H1 (cell line): ENCODE results near the gene SEMA3A. TPM values are rescaled to one million over a fixed set of nuclear protein-coding genes. Genes with fewer than 3 reads are reported as not detected.
A peak's percentile ranks its signal among the peaks of the same experiment; 100 is the strongest.

Source experiments
- CTCF ChIA-PET: fragments of 300-600 bp; sonication (Branson Sonifier 250); formaldehyde crosslinking; loops from one replicate; lab custom pipeline; 2021; ENCODE audit not compliant: partially characterized antibody; lab: Charles Lee
- POLR2A ChIA-PET: fragments of 300-600 bp; sonication (Branson Sonifier 250); formaldehyde crosslinking; loops from one replicate; lab custom pipeline; 2021; ENCODE audit warnings: inconsistent platforms; ENCODE audit not compliant: partially characterized antibody; lab: Charles Lee
- DNase-seq, 2 experiments: peaks; one replicate each; pipeline versions ENCODE4 v3.0.0 to v3.0.0-alpha.2; 2010 to 2022; ENCODE audit warnings: low spot score in 2 of 2, low read depth in 1 of 2, mixed read lengths in 1 of 2
- FAIRE-seq: peaks from 2 replicates; lab custom pipeline; 2011; peaks lifted over from hg19 to GRCh38; lab: Jason Lieb, UNC
- H2AFZ ChIP-seq: 2 replicates; pipeline ENCODE4 v1.8.1; 2012; ENCODE audit warnings: low read length, inconsistent platforms
- H2AK5ac ChIP-seq: 2 replicates; pipeline ENCODE4 v1.6.1; 2013; ENCODE audit warnings: low read depth, low read length
- H2BK120ac ChIP-seq: replicated peaks from 2 replicates; pipeline ENCODE3; 2013; ENCODE audit warnings: low read depth, low read length, inconsistent platforms
- H2BK12ac ChIP-seq: 2 replicates; pipeline ENCODE4 v1.6.1; 2013; ENCODE audit warnings: low read depth, low read length
- H2BK15ac ChIP-seq: 2 replicates; pipeline ENCODE4 v1.6.1; 2013; ENCODE audit warnings: low read length
- H2BK20ac ChIP-seq: 2 replicates; pipeline ENCODE4 v1.6.1; 2013; ENCODE audit warnings: low read length
- H2BK5ac ChIP-seq: 2 replicates; pipeline ENCODE4 v1.6.1; 2013; ENCODE audit warnings: low read depth, low read length
- H3K14ac ChIP-seq: 2 replicates; pipeline ENCODE4 v1.6.1; 2013; ENCODE audit warnings: inconsistent platforms; ENCODE audit not compliant: insufficient read length
- H3K18ac ChIP-seq: 2 replicates; pipeline ENCODE4 v1.6.1; 2013; ENCODE audit warnings: low read length; ENCODE audit errors: extremely low read depth
- H3K23ac ChIP-seq: 2 replicates; pipeline ENCODE4 v1.6.1; 2013; ENCODE audit warnings: inconsistent platforms; ENCODE audit not compliant: insufficient read length
- H3K23me2 ChIP-seq: 2 replicates; pipeline ENCODE4 v1.6.1; 2013; ENCODE audit warnings: low read depth, low read length
- H3K27ac ChIP-seq: 2 replicates; pipeline ENCODE4 v1.6.1; 2011; ENCODE audit warnings: low read depth, low read length, inconsistent platforms
- H3K27me3 ChIP-seq, 4 experiments: replicated peaks in 1 of 4; 1 replicate in 1 of 4; 2 replicates in 3 of 4; pipeline versions ENCODE4 v1.6.1 to v1.8.1; 2011 to 2013; ENCODE audit warnings: low read length in 3 of 4, mild to moderate bottlenecking in 3 of 4, inconsistent platforms in 2 of 4, mixed read lengths in 2 of 4, moderate library complexity in 1 of 4; ENCODE audit not compliant: control insufficient read depth in 3 of 4, insufficient read depth in 3 of 4; ENCODE audit errors: extremely low read depth in 1 of 4
- H3K36me3 ChIP-seq, 4 experiments: 2 replicates each; pipeline versions ENCODE4 v1.6.1 to v1.8.1; 2011 to 2013; ENCODE audit warnings: mild to moderate bottlenecking in 4 of 4, low read length in 3 of 4, moderate library complexity in 2 of 4, control low read depth in 1 of 4, inconsistent platforms in 1 of 4; ENCODE audit not compliant: insufficient read depth in 4 of 4, control insufficient read depth in 2 of 4
- H3K4ac ChIP-seq: replicated peaks from 2 replicates; pipeline ENCODE3; 2013; ENCODE audit warnings: low read length, low read depth, mixed read lengths, inconsistent platforms; ENCODE audit not compliant: insufficient read length
- H3K4me1 ChIP-seq, 4 experiments: replicated peaks in 1 of 4; 1 replicate in 1 of 4; 2 replicates in 3 of 4; pipeline versions ENCODE4 v1.6.1 to v1.8.1; 2011 to 2013; ENCODE audit warnings: low read length in 3 of 4, inconsistent platforms in 2 of 4, mixed read lengths in 1 of 4; ENCODE audit not compliant: insufficient read depth in 4 of 4, control insufficient read depth in 3 of 4
- H3K4me2 ChIP-seq, 2 experiments: 2 replicates each; pipeline versions ENCODE4 v1.6.1 to v1.8.1; 2011 to 2013; ENCODE audit warnings: low read depth in 2 of 2, low read length in 2 of 2, control low read depth in 1 of 2, inconsistent platforms in 1 of 2, mild to moderate bottlenecking in 1 of 2; ENCODE audit not compliant: insufficient read depth in 1 of 2
- H3K4me3 ChIP-seq, 4 experiments: fragments of 200-600, 300-600 bp in 1 of 4; sonication (generic), shearing (Covaris generic), sonication (Bioruptor Twin) in 1 of 4; 2 replicates each; pipeline versions ENCODE4 v1.5.1 to v1.8.1; 2011 to 2016; ENCODE audit warnings: low read length in 4 of 4, low read depth in 3 of 4, control low read depth in 2 of 4, inconsistent platforms in 2 of 4, mild to moderate bottlenecking in 2 of 4, mixed read lengths in 1 of 4, moderate library complexity in 1 of 4; ENCODE audit not compliant: insufficient read depth in 2 of 4; ENCODE audit errors: extremely low read depth in 1 of 4
- H3K56ac ChIP-seq: replicated peaks from 2 replicates; pipeline ENCODE3; 2013; ENCODE audit warnings: low read depth, mild to moderate bottlenecking, mixed read lengths, low read length, inconsistent platforms; ENCODE audit not compliant: insufficient read length
- H3K79me1 ChIP-seq: 2 replicates; pipeline ENCODE4 v1.6.1; 2013; ENCODE audit warnings: low read depth, low read length, control low read depth
- H3K79me2 ChIP-seq, 2 experiments: 2 replicates each; pipeline versions ENCODE4 v1.6.1 to v1.8.1; 2012 to 2013; ENCODE audit warnings: low read length in 2 of 2, mild to moderate bottlenecking in 2 of 2, inconsistent platforms in 1 of 2; ENCODE audit not compliant: insufficient read depth in 2 of 2, control insufficient read depth in 1 of 2
- H3K9ac ChIP-seq, 4 experiments: replicated peaks in 1 of 4; 1 replicate in 1 of 4; 2 replicates in 3 of 4; pipeline versions ENCODE4 v1.6.1 to v1.8.1; 2011 to 2013; ENCODE audit warnings: low read depth in 3 of 4, low read length in 3 of 4, control low read depth in 2 of 4, mild to moderate bottlenecking in 2 of 4, moderate library complexity in 2 of 4, inconsistent platforms in 1 of 4; ENCODE audit errors: extremely low read depth in 1 of 4
- H3K9me3 ChIP-seq, 2 experiments: 2 replicates each; pipeline versions ENCODE4 v1.6.1 to v1.8.1; 2012 to 2013; ENCODE audit warnings: mild to moderate bottlenecking in 2 of 2, moderate library complexity in 2 of 2, control low read depth in 1 of 2, inconsistent platforms in 1 of 2, low read depth in 1 of 2, low read length in 1 of 2, mixed read lengths in 1 of 2; ENCODE audit not compliant: insufficient read depth in 2 of 2
- H4K20me1 ChIP-seq, 2 experiments: replicated peaks in 1 of 2; 2 replicates each; pipeline versions ENCODE3 to v1.8.1; 2011 to 2013; ENCODE audit warnings: inconsistent platforms in 2 of 2, low read length in 2 of 2, mild to moderate bottlenecking in 1 of 2; ENCODE audit not compliant: insufficient read depth in 2 of 2, control insufficient read depth in 1 of 2
- H4K5ac ChIP-seq: 2 replicates; pipeline ENCODE4 v1.6.1; 2013; ENCODE audit warnings: low read length, low read depth, mixed read lengths, inconsistent platforms; ENCODE audit not compliant: insufficient read length
- H4K8ac ChIP-seq: 2 replicates; pipeline ENCODE4 v1.8.0; 2013; ENCODE audit warnings: mild to moderate bottlenecking, moderate library complexity, low read length, inconsistent platforms; ENCODE audit not compliant: insufficient read depth; ENCODE audit errors: extremely low read depth
- H4K91ac ChIP-seq: replicated peaks from 2 replicates; pipeline ENCODE3; 2013; ENCODE audit warnings: low read length, mixed read lengths, inconsistent platforms; ENCODE audit not compliant: insufficient read length
- CBX5 ChIP-seq: fragments of 300-800, 300-1000 bp; sonication (generic); IDR thresholded peaks from 2 replicates; pipeline ENCODE4 v1.7.1; 2016; ENCODE audit warnings: antibody characterized with exemption, low read length, low read depth
- KDM5A ChIP-seq: fragments of 200-600 bp; IDR thresholded peaks from 2 replicates; pipeline ENCODE4 v1.7.1; 2012; ENCODE audit warnings: mild to moderate bottlenecking, low read length, inconsistent platforms, mixed read lengths
- SIN3A ChIP-seq, 2 experiments: IDR thresholded peaks in 1 of 2; conservative IDR thresholded peaks in 1 of 2; 2 replicates each; pipeline ENCODE4 v1.6.1; 2011 to 2012; ENCODE audit warnings: low read length in 2 of 2, improper control_type of control experiment in 1 of 2, low read depth in 1 of 2, mild to moderate bottlenecking in 1 of 2
- WGBS, 2 experiments: shearing (Covaris generic) in 1 of 2; methylation state at CpG; one replicate each; pipeline versions ENCODE4 v1.1.6 to v1.1.7; 2013 to 2015; ENCODE audit warnings: low lambda C conversion rate in 2 of 2, mixed read lengths in 2 of 2, inconsistent platforms in 1 of 2, low coverage in 1 of 2, missing lambda C conversion rate in 1 of 2; ENCODE audit not compliant: insufficient replicate concordance in 2 of 2, insufficient coverage in 1 of 2, insufficient read length in 1 of 2; ENCODE audit errors: extremely low coverage in 1 of 2, missing lambda C conversion rate in 1 of 2; 5-methylcytosine and 5-hydroxymethylcytosine counted together
- polyA plus RNA-seq, 7 experiments: library from polyadenylated mRNA; depleted of rRNA in 3 of 7; stranded (reverse) in 5 of 7; unstranded in 2 of 7; fragments of >200 nt in 5 of 7; fragments of 200-250 nt in 2 of 7; gene quantifications; 1 replicate in 5 of 7; 2 replicates in 1 of 7; 4 replicates in 1 of 7; pipeline versions ENCODE4 v1.2.1 to v1.2.3, GENCODE V29; 2011 to 2013; ENCODE audit warnings: missing spikeins in 2 of 7, mixed read lengths in 2 of 7
- total RNA-seq: library from RNA; stranded (reverse); fragmentation: NEBNext Ultra II Directional; extraction: Animal tissue kit (Norgen Biotek cat#: 25700); gene quantifications from 2 replicates; pipeline ENCODE4 v1.2.1, GENCODE V29; 2021

The SEMA3A gene
- total and polyA plus RNA-seq, 2 of the 8 experiments (the other 6 are each of a cell fraction or from before 2014, with no cell fraction given) = 8.1 to 45.9 TPM

GRCh38 chr7:84193747-84194146 is 842 bp downstream of the SEMA3A start:
- FAIRE-seq = no peak

More at GRCh38 chr7:84193747-84194146, 842 bp downstream of the SEMA3A start:
- Histone ChIP-seq H3K14ac (no peak overlapping the region), H3K9me3 (no peaks in the 10 kb centered on the region), H3K4ac (no peak overlapping the region), H4K20me1 (no peaks in the 10 kb centered on the region), H3K27me3 (no peaks in the 10 kb centered on the region), H3K79me1 (no peaks in the 10 kb centered on the region), H3K23me2 (peaks cover 5% of the 10 kb centered on the region; the same call in 1 of the 2 replicates), H2AFZ (no peak overlapping the region), H2AK5ac (no peak overlapping the region), H4K91ac (no peak overlapping the region), H3K23ac (no peak overlapping the region), H3K79me2 (peaks cover 0 to 56% of the 10 kb centered on the region in 2 experiments; a peak in 3 of 4 replicates), H4K5ac (peak overlapping the region; percentile 75), H2BK120ac (no peak overlapping the region), H2BK12ac (no peak overlapping the region), H3K18ac (no peak overlapping the region), H3K27ac (no peak overlapping the region), H4K8ac (no peak overlapping the region), H3K4me1 (peaks cover 0 to 8% (median 1%) of the 10 kb centered on the region in 4 experiments; a peak in 4 of 7 replicates), H3K4me3 (peak overlapping the region; percentile 64 to 88 (median 72)), H3K56ac (no peak overlapping the region), H3K9ac (no peak overlapping the region), H2BK5ac (no peak overlapping the region), H3K36me3 (no peaks in the 10 kb centered on the region), H2BK15ac (no peak overlapping the region), H2BK20ac (no peak overlapping the region), H3K4me2 (peak overlapping the region; percentile 73 to 97)
- TF ChIP-seq CBX5 (no peak), SIN3A (conservative IDR thresholded peaks at IDR 0.05 in 1 of 2, IDR thresholded peaks at IDR 0.05 in 1 of 2; ENCODE audit: low read depth in 1 of 2, low read length in 2 of 2) (0 out of 4 replicates have a peak, but pooled peaks of 1 of the 2 experiments have one; percentile 36), KDM5A (no peak)
- CTCF ChIA-PET = no interaction called here
- 0% methylated on average over 1 of the region's 1 CpG; no CpG with 5 or more reads in 1 of the 2 experiments for WGBS, 2 experiments
- no peak for DNase-seq
- POLR2A ChIA-PET = interaction anchor here (1.2 kb wide), 1 partner anchor 10 kb away, joined by 4 read pairs; no protein-coding TSS in a partner anchor
